HG03060 (cell line): ENCODE data around the gene GNB1L.
"Not testable (repeated sequence)": the region's sequence is repeated elsewhere in the genome, so short reads cannot be mapped to it uniquely, and the experiment has no call there.

Experiments
- ATAC-seq: cut with Tn5 transposase; IDR thresholded peaks from one replicate; pipeline ENCODE4 v1.9.1; 2021; ENCODE audit warnings: low read depth, moderate number of reproducible peaks; ENCODE audit not compliant: unreplicated experiment

GNB1L gene

DNA sequence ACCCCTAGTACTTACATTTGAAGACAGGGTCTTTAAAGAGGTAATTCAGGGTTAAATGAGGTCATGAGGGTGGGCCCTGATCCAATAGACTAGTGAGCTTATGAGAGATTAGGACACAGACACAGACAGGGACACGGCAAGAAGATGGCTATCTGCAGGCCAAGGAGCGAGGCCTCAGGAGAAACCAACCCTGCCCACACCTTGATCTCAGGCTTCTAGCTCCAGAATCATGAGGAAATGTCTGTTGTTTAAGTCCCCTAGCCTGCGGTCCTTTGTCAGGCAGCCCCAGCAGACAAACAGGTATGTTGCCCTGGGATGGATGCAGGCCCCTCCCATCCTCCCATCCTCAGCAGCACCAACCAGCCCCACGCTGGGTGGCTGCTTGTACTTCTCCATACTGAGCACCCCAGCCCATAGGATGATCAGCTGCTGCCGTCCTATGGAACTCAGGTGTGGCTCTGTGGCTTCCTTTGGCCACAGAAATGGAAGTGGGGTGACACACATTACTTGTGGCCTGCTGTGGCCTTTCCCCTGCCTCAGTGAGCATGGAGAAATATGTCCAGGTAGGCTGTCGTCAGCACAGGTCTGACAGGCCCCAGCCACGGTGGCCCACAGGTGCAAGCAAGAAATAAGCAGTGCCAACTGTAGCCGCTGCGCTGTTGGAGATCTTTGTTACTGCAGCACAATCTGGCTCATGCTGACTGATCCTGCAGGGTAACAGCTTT is 7.9 kb downstream of the GNB1L start:
- no peak for ATAC-seq

- no peak for ATAC-seq
These were observed 9.5 kb downstream of the GNB1L start for GRCh38 chr22:19845054-19845722.

DNA sequence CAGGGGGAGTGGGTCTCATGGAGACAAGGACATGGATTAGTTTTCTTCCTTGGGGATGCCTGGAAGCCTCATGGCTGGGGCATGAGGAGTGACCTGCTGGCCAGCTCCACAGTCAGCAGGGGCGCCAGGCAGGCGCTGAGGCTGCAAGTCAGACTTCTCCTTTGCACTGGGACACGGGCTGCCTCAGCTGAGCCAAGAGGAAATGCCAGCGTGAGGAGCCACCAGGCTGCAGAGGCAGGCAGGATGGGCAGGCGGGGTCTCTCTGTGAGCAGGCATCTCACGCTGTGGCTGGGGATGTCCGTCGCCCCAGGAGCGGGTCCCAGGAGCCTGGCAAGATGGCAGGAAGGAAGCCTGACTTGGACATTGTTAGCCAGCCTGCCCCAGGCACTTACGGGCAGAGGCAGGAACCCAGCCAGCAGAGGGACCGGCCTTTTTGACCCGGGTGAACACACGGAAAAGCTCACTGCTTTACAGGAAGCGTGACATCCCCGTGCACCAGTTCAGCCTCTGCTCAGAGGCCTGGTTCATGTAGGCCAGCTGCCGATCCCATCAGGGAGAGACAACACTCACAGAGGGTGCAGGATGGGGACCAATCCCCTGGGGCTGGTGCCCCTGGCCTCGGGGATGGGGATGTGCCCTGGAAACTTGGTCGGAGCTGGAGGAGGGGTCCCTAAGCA is 10.2 kb downstream of the GNB1L start:
- ATAC-seq = no peak

- no peak for ATAC-seq
These were observed 10.8 kb downstream of the GNB1L start for GRCh38 chr22:19843857-19844376.

DNA sequence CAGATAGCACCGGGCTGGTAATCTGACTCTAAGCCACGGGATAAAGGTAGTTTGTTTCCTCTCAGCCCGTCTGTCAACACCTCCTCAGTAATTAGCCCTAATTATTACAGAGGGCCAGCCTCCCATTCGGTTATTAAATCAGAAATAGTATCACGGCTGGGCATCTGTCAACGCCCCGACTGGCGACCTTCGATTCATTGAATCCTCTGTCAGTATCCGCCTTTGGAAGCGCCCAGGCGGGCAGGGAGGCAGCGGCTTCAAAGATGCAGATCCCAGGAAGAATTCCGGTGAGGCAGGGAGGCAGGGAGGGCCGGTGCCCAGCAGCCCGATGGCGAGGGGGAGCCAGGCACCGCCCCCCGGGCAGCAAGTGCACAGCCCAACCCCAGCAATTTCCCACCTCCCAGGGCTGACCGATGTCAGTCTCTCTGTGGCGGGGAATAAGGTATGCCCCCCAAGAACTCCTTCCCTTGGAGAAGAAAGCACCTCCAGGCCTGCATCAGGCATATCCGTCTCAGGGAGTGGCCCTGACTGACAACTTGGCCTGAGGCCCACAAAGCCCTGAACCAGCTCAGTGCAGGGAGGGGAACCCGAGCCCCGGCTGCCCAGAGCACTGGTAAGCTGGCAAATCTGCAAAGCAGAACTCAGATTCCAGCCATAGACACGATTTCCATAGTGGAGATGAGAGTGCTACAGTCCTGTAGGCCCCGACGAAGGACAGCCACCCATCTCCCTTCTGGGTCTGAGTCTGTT is 11.4 kb downstream of the GNB1L start:
- no peak for ATAC-seq

- ATAC-seq = no peak
These were observed 12.1 kb downstream of the GNB1L start for GRCh38 chr22:19842393-19843106.

DNA sequence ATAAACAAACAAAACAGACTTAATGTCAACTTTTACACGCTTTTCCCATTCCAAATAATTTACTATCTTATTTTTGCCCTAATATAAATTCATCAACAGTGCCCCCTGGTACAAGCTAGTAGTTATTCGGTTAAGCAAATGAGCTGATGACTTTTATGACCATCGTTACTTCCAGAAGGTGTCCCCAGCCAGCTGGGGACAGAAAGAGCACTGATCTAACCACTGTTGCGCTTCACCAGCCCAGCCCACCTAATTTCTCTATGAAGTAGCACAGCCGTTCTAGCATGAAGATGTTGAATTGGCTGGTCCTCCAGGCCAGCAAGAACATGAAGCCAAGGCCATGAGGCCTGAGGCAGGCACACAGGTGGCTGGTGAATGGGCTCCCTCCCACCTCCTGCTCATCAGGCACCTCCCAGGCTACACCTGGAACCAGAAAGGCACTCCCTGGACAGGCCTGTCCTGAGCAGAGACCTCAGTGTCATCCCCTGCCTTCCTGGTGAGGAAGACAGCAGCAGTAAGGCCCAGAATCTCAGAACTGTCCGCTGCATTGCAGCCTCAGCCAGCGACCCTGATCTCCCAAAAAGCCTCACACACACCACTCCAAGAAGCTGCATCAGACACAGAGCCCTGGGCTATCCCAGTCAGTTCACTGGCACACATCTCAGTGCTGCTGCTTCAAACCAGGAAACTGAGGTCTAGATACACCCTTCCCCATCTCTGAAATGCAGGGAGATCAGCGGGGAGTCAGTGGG is 12.9 kb downstream of the GNB1L start:
- no peak for ATAC-seq

DNA sequence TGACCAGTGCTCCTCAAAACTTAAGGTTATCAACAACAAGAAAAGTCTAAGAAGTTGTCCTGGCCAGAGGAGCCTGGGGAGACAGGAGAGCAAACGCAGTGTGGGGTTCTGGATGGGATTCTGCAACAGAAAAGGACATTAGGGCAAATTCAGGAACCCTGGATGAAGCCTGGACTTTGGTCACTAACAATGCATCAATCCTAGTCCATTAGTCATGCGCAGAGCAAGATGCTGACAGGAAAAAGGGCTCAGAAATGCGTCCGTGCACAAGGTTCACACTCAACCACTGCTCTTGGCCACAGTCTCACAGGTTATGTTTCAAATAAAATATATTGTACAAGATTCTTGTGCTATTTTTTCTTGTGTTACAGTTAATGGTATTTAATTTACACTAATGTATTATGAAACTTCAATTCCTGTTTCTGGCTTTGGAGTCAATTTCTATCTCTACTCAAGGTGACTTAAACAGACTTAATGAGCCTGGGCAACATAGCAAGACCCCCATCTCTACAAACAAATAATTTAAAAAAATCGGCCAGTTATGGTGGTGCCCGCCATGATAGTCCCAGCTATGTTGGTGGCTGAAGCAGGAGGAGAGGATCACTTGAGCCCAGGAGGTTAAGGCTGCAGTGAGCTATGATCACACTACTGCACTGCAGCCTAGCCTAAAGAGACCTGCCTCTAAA is 13.6 kb downstream of the GNB1L start:
- ATAC-seq = no peak

DNA sequence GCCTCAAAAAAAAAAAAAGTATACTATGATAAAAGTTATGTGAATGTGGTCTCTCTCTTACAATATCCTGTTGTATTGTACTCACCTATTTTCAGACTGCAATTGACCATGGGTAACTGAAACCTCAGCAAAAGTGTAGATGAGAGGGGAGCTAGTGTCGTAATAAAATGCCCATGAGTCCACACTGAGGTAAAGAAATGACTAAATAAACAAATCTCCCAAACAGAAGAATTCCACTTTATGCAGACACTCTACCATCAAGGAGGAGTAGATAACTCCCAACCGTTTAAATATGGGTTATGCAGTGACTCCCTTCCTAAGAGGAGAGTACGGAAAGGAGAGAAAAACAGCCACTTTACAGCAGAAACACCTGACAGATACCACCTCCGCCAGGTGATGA is 14.6 kb downstream of the GNB1L start:
- ATAC-seq = no peak

DNA sequence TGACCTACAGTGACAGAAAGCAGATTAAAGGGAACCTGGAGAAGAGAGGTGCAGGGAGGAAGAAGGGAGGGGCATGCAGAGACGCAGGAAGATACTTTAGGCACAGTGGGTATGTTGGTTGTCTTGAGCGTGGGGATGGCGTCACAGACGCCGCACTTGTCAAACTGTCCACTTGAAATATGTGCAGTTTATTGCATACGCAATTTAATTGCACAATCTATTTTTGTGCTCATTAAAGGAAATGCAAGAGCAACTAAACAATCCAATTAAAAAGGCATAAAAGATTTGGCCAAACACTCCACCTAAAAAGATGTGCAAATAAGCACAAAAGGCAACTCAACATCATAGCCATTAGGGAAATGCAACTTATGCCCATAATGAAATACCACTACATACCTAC is 16.8 kb downstream of the GNB1L start:
- ATAC-seq = no peak

DNA sequence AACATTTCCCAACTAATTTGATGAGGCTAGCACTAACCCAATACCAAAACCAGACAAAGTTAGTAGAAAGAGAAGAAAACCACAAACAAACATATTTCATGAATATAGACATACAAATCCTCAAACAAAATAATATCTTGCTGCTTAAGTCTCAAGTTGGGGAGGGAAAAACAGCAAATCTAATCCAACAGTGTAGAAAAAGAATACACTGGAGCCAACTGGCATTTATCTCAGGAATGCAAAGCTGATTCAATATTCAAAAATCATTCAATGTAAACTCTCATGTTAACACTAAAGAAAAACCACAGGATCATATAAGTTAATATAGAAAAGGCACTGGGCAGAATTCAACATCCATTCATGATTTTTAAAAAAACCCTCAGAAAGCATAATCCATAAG is 18.2 kb downstream of the GNB1L start:
- ATAC-seq = no peak

- ATAC-seq = no peak
These were observed 20.1 kb downstream of the GNB1L start for GRCh38 chr22:19834599-19834998.

- not testable (repeated sequence) for ATAC-seq
These were observed 21.3 kb downstream of the GNB1L start for GRCh38 chr22:19833327-19833726.

- no peak for ATAC-seq
These were observed 22.1 kb downstream of the GNB1L start for GRCh38 chr22:19832476-19833108.

DNA sequence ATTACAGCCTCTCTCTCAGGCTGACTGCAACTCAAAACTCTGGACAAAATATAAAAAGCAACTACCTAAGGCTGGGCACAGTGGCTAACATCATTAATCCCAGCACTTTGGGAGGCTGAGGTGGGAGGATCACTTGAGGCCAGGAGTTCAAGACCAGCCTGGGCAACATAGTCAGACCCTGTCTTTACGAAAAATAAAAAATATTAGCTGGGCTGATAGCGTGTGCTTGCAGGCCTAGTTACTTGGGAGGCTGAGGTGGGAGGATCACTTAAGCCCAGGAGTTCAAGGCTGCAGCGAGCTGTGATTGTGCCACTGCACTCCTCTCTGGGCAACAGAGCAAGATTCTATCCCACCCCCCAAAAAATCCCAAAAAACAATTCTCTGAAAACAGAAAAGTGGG is 22.7 kb downstream of the GNB1L start:
- not testable (repeated sequence) for ATAC-seq

DNA sequence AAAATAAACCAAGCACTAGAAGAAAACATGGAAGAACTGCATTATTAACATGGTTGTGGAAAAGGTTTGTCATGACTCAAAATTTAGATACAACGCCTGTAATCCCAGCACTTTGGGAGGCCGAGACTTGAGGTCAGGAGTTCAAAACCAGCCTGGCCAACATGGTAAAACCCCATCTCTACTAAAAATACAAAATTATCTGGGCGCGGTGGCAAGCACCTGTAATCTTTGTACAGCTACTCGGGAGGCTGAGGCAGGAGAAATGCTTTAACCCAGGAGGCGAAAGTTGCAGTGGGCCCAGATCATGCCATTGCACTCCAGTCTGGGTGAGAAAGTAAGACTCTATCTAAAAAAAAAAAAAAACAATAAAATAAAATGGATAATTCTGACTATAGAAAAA is 23.7 kb downstream of the GNB1L start:
- ATAC-seq = no peak

GRCh38 chr22:19828035-19828401 is 26.7 kb downstream of the GNB1L start:
- no peak for ATAC-seq

DNA sequence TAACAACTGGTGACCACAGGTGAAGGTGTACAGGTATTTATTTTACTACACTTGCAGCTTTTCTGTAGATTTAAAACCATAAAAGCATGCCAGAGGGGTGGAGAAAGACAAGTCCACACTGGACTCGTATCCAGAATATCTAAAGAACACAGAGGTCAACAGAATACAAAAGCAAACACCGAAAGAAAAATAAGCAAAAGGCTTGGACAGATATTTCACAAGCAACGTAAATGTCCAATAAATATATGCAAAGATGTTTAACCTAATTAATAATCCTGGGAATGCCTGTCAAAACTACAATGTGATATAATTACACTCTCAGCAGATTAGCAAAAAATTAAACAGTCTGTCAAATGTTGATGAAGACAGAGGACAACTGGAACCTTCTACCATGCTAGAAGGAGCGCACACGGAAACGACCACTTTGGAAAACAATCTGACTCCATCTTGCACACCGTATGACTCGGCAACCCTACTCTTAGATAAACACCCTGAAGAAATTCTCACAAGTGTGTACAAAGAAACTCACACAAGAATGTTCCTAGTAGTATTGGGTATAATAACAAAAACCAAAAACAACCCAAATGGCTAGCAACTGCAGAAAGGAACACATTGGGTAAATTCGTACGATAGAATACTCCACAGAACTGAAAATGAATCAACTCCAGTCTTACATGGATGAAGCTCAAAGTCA is 27.2 kb downstream of the GNB1L start:
- ATAC-seq = no peak
